GM12873 (cell line): ENCODE measurements around the gene SKAP2.

Experiments
- TF ChIP-seq, protein P1 (sequence below): IDR thresholded peaks from 2 replicates; pipeline ENCODE4 v1.5.1; 2012; ENCODE audit warnings: low read depth, mild to moderate bottlenecking, moderate library complexity, low read length, control low read depth; ENCODE audit not compliant: insufficient read depth; ENCODE audit errors: missing control alignments

The SKAP2 gene

DNA sequence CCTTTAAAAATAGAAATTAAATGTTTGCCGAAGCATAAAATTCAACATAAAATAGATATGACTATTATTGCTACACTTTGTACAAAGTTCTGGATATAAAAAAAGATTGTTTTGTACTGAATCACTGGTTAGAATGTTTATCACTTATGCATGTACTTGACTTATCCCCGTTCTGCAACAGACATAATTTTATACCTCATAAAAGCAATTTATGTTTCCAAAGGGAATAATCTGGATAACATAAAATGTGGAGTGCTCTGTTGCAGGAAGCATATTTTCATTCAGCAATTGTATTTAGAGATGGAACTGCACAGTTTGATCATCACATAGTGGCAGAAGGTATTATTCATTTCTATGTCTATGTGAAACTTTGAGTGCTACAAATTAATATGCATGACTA lies 21.5 kb downstream of the SKAP2 start:
- TF ChIP-seq, protein P1, sequence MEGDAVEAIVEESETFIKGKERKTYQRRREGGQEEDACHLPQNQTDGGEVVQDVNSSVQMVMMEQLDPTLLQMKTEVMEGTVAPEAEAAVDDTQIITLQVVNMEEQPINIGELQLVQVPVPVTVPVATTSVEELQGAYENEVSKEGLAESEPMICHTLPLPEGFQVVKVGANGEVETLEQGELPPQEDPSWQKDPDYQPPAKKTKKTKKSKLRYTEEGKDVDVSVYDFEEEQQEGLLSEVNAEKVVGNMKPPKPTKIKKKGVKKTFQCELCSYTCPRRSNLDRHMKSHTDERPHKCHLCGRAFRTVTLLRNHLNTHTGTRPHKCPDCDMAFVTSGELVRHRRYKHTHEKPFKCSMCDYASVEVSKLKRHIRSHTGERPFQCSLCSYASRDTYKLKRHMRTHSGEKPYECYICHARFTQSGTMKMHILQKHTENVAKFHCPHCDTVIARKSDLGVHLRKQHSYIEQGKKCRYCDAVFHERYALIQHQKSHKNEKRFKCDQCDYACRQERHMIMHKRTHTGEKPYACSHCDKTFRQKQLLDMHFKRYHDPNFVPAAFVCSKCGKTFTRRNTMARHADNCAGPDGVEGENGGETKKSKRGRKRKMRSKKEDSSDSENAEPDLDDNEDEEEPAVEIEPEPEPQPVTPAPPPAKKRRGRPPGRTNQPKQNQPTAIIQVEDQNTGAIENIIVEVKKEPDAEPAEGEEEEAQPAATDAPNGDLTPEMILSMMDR: no peak

DNA sequence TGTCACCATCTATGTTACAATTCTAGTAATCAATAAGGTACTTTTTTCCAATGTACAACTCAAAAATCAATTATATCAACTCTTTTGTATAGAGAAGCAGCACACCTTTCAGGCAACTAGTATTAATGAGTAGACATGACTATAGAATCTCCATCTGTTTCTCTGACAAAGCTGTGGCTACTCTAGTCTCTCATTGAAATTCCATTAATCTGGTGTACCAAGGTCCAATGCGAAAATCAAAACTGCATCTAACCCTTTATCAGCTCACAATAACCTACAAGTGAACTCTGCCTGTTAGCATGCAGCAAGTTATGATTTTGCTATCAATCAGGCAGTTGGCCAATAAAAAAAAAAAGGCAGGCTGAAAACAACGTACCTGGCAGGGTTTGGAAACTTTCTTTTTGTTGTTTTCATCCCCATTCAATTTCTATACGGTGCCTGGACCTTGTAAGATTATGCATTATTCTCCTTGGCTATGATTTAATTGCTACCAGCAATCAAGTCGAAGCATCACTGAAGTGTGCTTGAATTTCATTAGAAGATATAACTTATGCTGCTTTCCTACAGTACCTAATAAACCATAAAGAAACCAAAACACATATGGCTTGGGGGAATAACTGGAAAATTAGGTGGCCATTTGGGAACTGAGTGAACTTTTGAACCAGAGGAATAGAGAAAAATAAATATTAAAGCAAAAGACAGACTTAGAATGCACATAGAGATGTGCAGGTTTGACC lies 23.2 kb downstream of the SKAP2 start:
- TF ChIP-seq, protein P1: no peak

DNA sequence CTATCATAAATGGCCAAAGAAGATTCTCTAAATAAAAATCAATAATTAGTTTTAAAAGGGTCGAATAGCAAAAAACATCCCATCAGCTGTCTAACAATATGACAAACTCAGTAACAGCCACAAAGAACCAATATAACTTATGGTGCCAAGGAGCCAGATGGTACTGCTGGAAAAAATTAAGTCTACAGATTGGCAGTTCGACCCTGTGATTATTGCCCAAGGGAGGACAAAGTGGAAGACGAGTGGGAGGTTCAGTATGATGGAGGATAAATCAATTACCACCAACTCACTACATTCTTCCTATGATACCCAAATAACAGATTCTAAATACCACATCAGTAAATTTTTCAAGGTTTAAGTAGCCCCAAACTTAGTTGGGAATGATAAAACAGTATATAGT lies 49.0 kb downstream of the SKAP2 start:
- TF ChIP-seq, protein P1: no peak

DNA sequence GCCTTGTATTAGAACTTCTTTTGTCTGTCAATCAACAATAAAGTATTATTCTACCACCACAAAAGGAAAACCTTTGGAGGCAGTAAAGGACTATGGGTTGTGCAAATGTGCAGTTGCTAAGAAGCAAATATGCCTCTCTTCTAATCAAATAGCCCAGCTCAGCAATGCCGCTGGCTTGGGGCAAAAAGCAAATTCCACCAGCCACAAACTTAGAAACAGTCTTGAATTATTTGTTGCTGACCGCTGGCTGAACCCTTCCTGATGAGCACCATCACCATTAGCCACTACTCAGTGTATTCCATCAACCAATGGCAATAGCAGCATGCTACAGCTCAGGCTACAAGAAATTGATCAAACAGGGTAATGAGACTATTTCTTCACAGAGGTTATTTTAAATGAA lies 51.0 kb downstream of the SKAP2 start:
- TF ChIP-seq, protein P1: no peak

DNA sequence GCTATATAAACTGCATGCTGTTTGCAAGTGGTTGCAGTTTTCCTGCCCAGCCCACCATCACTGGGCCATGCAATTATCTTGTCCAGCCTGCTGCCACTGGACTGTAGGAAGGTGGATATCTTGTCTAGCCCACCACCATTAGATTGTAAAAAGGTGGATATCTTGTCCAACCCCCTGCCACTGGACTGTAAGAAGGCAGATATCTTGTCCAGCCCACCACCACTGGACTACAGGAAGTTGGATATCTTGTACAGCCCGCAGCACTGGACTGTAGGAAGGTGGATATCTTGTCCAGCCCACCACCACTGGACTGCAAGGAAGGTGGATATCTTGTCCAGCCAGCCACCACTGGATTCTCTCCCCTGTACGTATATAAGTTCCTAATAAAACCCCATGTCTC lies 69.8 kb downstream of the SKAP2 start:
- TF ChIP-seq, protein P1: no peak

DNA sequence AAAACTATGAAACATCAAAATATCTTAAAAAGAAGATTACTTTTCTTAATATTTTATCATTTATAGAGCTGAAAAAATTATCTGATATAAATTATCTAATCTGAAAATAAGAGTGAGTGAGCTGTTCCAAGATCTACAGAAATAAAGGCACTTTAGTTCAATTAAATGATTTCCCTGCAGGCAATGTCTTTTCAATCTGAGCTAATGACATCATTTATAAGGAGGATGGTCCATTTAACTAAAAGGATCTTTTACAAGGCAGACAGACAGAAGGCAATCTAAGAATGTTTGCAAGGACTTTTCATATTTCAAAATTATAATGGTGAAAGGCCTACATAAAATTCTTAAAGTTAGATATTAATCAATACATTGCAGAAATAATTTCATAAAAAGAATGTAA lies 71.8 kb downstream of the SKAP2 start:
- TF ChIP-seq, protein P1: no peak

DNA sequence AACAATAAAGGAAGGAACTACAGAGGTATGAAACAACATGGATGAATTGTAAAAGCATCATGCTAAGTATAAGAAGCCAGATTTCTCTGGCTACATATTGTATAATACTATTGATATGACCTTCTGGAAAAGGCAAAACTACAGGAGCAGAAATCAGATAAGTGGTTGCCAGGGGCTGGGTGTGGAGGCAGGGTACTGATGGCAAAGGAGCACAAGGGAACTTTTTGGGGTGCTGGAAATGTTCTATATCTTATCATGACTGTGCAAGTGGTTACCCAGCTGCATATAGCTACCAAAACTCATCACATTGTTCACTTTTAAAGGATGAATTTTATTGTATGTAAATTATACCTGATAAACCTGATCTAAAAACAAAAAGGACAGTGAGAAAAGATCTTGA lies 72.4 kb downstream of the SKAP2 start:
- TF ChIP-seq, protein P1: no peak
